ENCODE data around the gene SIAH2.
"Not testable (repeated sequence)": the region's sequence is repeated elsewhere in the genome, so short reads cannot be mapped to it uniquely, and the experiment has no call there.

Gene SIAH2

GRCh38 chr3:150800722-150801121, 37.8 kb upstream of the SIAH2 start:
- TF ChIP-seq CTCF (IDR thresholded peaks at IDR 0.05; ENCODE audit: low read depth, low read length), result no peak
- DNase-seq (ENCODE audit: extremely low read depth, low read depth), result no peak

GRCh38 chr3:150798122-150798618, 35.2 kb upstream of the SIAH2 start:
- no peak for TF ChIP-seq CTCF (IDR thresholded peaks at IDR 0.05; ENCODE audit: low read depth, low read length)
- no peak for DNase-seq (ENCODE audit: extremely low read depth, low read depth)

- no peak for DNase-seq (ENCODE audit: extremely low read depth, low read depth)
Observed at GRCh38 chr3:150797155-150797554, 34.2 kb upstream of the SIAH2 start.

GRCh38 chr3:150796527-150796926, 33.6 kb upstream of the SIAH2 start:
- not testable (repeated sequence) for DNase-seq (ENCODE audit: extremely low read depth, low read depth)

More at GRCh38 chr3:150797155-150797554, 34.2 kb upstream of the SIAH2 start:
- TF ChIP-seq CTCF (IDR thresholded peaks at IDR 0.05; ENCODE audit: low read depth, low read length), result no peak

- no peak for DNase-seq (ENCODE audit: extremely low read depth, low read depth)
- TF ChIP-seq CTCF (IDR thresholded peaks at IDR 0.05; ENCODE audit: low read depth, low read length), result no peak
Observed at GRCh38 chr3:150793641-150794040, 30.7 kb upstream of the SIAH2 start.

- no peak for TF ChIP-seq CTCF (IDR thresholded peaks at IDR 0.05; ENCODE audit: low read depth, low read length)
- DNase-seq (ENCODE audit: extremely low read depth, low read depth), result no peak
Observed at GRCh38 chr3:150790629-150791028, 27.7 kb upstream of the SIAH2 start.

GRCh38 chr3:150789451-150789850, 26.5 kb upstream of the SIAH2 start:
- no peak for TF ChIP-seq CTCF (IDR thresholded peaks at IDR 0.05; ENCODE audit: low read depth, low read length)
- no peak for DNase-seq (ENCODE audit: extremely low read depth, low read depth)

- no peak for DNase-seq (ENCODE audit: extremely low read depth, low read depth)
- TF ChIP-seq CTCF (IDR thresholded peaks at IDR 0.05; ENCODE audit: low read depth, low read length), result peak; percentile 98
Observed at GRCh38 chr3:150787741-150788370, 24.9 kb upstream of the SIAH2 start.
